Endothelial cell of umbilical vein (primary cell): ENCODE data around the gene CCND1. TPM values are rescaled to one million over a fixed set of nuclear protein-coding genes. Genes with fewer than 3 reads are reported as not detected.

Experiments
- BruUV-seq: library from RNA; stranded (reverse); fragments of 400-500 nt; replicated peaks from 2 replicates; lab custom pipeline; 2021; lab: Mats Ljungman, UMichigan
- CTCF ChIA-PET: fragments of 300-600, 350-600 bp; sonication (Branson Sonifier 250); formaldehyde crosslinking; loops from one replicate; lab custom pipeline; 2021; ENCODE audit warnings: antibody characterized with exemption, inconsistent platforms; lab: Charles Lee
- POLR2A ChIA-PET: fragments of 300-600, 350-600 bp; sonication (Branson Sonifier 250); formaldehyde crosslinking; loops from one replicate; lab custom pipeline; 2021; ENCODE audit warnings: antibody characterized with exemption, inconsistent platforms; lab: Charles Lee
- DNase-seq: peaks from one replicate; pipeline ENCODE4 v3.0.0-alpha.2; 2011; ENCODE audit warnings: low read depth, low spot score
- FAIRE-seq: peaks from 2 replicates; lab custom pipeline; 2011; peaks lifted over from hg19 to GRCh38; lab: Jason Lieb, UNC
- H2AFZ ChIP-seq: 2 replicates; pipeline ENCODE4 v1.6.0; 2012; ENCODE audit warnings: low read depth, low read length, control low read depth, inconsistent platforms
- H3K27ac ChIP-seq: 2 replicates; pipeline ENCODE4 v1.5.1; 2011; ENCODE audit warnings: low read depth, mild to moderate bottlenecking, control low read depth, low read length, moderate library complexity; ENCODE audit not compliant: insufficient read depth
- H3K27me3 ChIP-seq, 2 experiments: 2 replicates each; pipeline versions ENCODE4 v1.6.0 to v1.6.1; 2011; ENCODE audit warnings: low read length in 2 of 2, mixed read lengths in 1 of 2; ENCODE audit not compliant: control insufficient read depth in 2 of 2, insufficient read depth in 2 of 2
- H3K36me3 ChIP-seq, 2 experiments: 2 replicates in 1 of 2; 3 replicates in 1 of 2; pipeline ENCODE4 v1.5.1; 2011; ENCODE audit warnings: low read length in 2 of 2, mild to moderate bottlenecking in 1 of 2, moderate library complexity in 1 of 2; ENCODE audit not compliant: control insufficient read depth in 2 of 2, insufficient read depth in 2 of 2; ENCODE audit errors: extremely low read depth in 1 of 2
- H3K4me1 ChIP-seq: 3 replicates; pipeline ENCODE4 v1.5.1; 2011; ENCODE audit warnings: mild to moderate bottlenecking, low read length; ENCODE audit not compliant: control insufficient read depth, insufficient read depth; ENCODE audit errors: extremely low read depth
- H3K4me2 ChIP-seq: 2 replicates; pipeline ENCODE4 v1.6.1; 2011; ENCODE audit warnings: low read length, control low read depth, mixed read lengths; ENCODE audit not compliant: insufficient read depth
- H3K4me3 ChIP-seq, 3 experiments: fragments of 200-600 bp in 1 of 3; sonication (generic), shearing (Covaris generic) in 1 of 3; replicated peaks in 1 of 3; 2 replicates each; pipeline ENCODE4 v1.5.1; 2011 to 2016; ENCODE audit warnings: control low read depth in 3 of 3, low read length in 3 of 3, mild to moderate bottlenecking in 2 of 3, inconsistent platforms in 1 of 3, low read depth in 1 of 3, moderate library complexity in 1 of 3; ENCODE audit not compliant: insufficient read depth in 1 of 3
- H3K79me2 ChIP-seq: 2 replicates; pipeline ENCODE4 v1.6.0; 2012; ENCODE audit warnings: low read length, inconsistent platforms; ENCODE audit not compliant: control insufficient read depth, insufficient read depth
- H3K9ac ChIP-seq: replicated peaks from 2 replicates; pipeline ENCODE3; 2011; ENCODE audit warnings: low read length, control low read depth; ENCODE audit not compliant: insufficient read depth; ENCODE audit errors: extremely low read depth
- H3K9me1 ChIP-seq: replicated peaks from 3 replicates; pipeline ENCODE4 v1.6.0; 2011; ENCODE audit warnings: mild to moderate bottlenecking, low read length; ENCODE audit not compliant: control insufficient read depth, insufficient read depth; ENCODE audit errors: extremely low read depth
- H3K9me3 ChIP-seq: replicated peaks from 2 replicates; pipeline ENCODE4 v1.5.1; 2012; ENCODE audit warnings: low read length, inconsistent platforms; ENCODE audit not compliant: control insufficient read depth, insufficient read depth
- H4K20me1 ChIP-seq: replicated peaks from 2 replicates; pipeline ENCODE3; 2011; ENCODE audit warnings: mild to moderate bottlenecking, low read length; ENCODE audit not compliant: control insufficient read depth, insufficient read depth; ENCODE audit errors: extremely low read depth
- EZH2 ChIP-seq: IDR thresholded peaks from 2 replicates; pipeline ENCODE4 v1.6.1; 2012; ENCODE audit warnings: borderline replicate concordance, low read depth, mild to moderate bottlenecking, moderate library complexity, low read length, inconsistent platforms; ENCODE audit not compliant: severe bottlenecking
- FOS ChIP-seq: IDR thresholded peaks from 2 replicates; pipeline ENCODE4 v1.6.1; 2011; ENCODE audit warnings: mild to moderate bottlenecking, low read length, moderate library complexity, borderline replicate concordance; ENCODE audit not compliant: insufficient read depth
- GATA2 ChIP-seq: IDR thresholded peaks from 2 replicates; pipeline ENCODE4 v1.7.0; 2011; ENCODE audit warnings: low read depth, mild to moderate bottlenecking, moderate library complexity, mixed read lengths, low read length; ENCODE audit not compliant: insufficient read length, insufficient read depth
- JUN ChIP-seq: IDR thresholded peaks from 2 replicates; pipeline ENCODE4 v1.6.1; 2011; ENCODE audit warnings: borderline replicate concordance, low read depth; ENCODE audit not compliant: insufficient read length, insufficient read depth
- MYC ChIP-seq: IDR thresholded peaks from one replicate; pipeline ENCODE4 v1.6.1; 2011; ENCODE audit warnings: mild to moderate bottlenecking, low read depth, low read length
- POLR2AphosphoS5 ChIP-seq: IDR thresholded peaks from 2 replicates; pipeline ENCODE4 v1.6.1; 2012; ENCODE audit warnings: low read depth, mild to moderate bottlenecking, control low read depth, low read length, moderate library complexity; ENCODE audit not compliant: insufficient read depth
- dilution Hi-C: fragments of 300-500 bp; cut with MboI; formaldehyde crosslinking; loops from one replicate; pipeline ENCODE4 v1.15.0; 2019; ENCODE audit warnings: low sequenced_read_pairs; ENCODE audit not compliant: extremely low pct_ligation_motif_present
- intact Hi-C: fragments of 100-400 bp; cut with micrococcal nuclease; formaldehyde crosslinking; loops from one replicate; pipeline ENCODE4 v1.10.0; 2022
- polyA plus RNA-seq, 4 experiments: library from polyadenylated mRNA; depleted of rRNA in 3 of 4; stranded (reverse) in 3 of 4; unstranded in 1 of 4; fragments of >200 nt; gene quantifications; 2 replicates each; pipeline versions ENCODE4 v1.2.1 to v1.2.3, GENCODE V29; 2011 to 2012; ENCODE audit warnings: missing spikeins in 1 of 4
- total RNA-seq: library from RNA; stranded (reverse); gene quantifications from 2 replicates; pipeline ENCODE4 v1.2.3, GENCODE V29; 2021
- TF ChIP-seq, protein P1 (sequence below), 2 donors: IDR thresholded peaks; 1 replicate in 1 of 2; 2 replicates in 1 of 2; pipeline ENCODE4 v1.5.1; 2011; ENCODE audit warnings: low read length in 2 of 2, mild to moderate bottlenecking in 2 of 2, moderate library complexity in 2 of 2, control low read depth in 1 of 2, inconsistent platforms in 1 of 2, low read depth in 1 of 2; ENCODE audit not compliant: insufficient read depth in 1 of 2; ENCODE audit errors: extremely low read depth in 1 of 2

Gene CCND1
- total and polyA plus RNA-seq, 2 donors (not counting 3 experiments of a cell fraction or from before 2014, with no cell fraction given): 98.7 to 370 TPM

GRCh38 chr11:69661413-69661715 is 20.4 kb downstream of the CCND1 start:
- DNase-seq (no peak), FAIRE-seq (no peak)
- no peak overlapping the region for H3K4me3 ChIP-seq
- peaks cover 3% of the 10 kb centered on the region for H3K4me1 ChIP-seq
- TF ChIP-seq GATA2 (no peak), FOS (no peak), JUN (no peak), MYC (no peak), EZH2 (no peak), POLR2AphosphoS5 (no peak)
- TF ChIP-seq, protein P1, sequence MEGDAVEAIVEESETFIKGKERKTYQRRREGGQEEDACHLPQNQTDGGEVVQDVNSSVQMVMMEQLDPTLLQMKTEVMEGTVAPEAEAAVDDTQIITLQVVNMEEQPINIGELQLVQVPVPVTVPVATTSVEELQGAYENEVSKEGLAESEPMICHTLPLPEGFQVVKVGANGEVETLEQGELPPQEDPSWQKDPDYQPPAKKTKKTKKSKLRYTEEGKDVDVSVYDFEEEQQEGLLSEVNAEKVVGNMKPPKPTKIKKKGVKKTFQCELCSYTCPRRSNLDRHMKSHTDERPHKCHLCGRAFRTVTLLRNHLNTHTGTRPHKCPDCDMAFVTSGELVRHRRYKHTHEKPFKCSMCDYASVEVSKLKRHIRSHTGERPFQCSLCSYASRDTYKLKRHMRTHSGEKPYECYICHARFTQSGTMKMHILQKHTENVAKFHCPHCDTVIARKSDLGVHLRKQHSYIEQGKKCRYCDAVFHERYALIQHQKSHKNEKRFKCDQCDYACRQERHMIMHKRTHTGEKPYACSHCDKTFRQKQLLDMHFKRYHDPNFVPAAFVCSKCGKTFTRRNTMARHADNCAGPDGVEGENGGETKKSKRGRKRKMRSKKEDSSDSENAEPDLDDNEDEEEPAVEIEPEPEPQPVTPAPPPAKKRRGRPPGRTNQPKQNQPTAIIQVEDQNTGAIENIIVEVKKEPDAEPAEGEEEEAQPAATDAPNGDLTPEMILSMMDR (IDR thresholded peaks at IDR 0.05; ENCODE audit: extremely low read depth in 1 of 2, insufficient read depth in 1 of 2, low read depth in 1 of 2, low read length in 2 of 2): no peak
- no peaks in the 10 kb centered on the region for H3K27me3 ChIP-seq
- H3K36me3 ChIP-seq: peaks cover 2 to 13% of the 10 kb centered on the region in 2 experiments
- dilution Hi-C loops: loop anchor here (25.0 kb wide), 1 partner anchor 549 kb away; no protein-coding TSS in a partner anchor
- H3K9me1 ChIP-seq: no peaks in the 10 kb centered on the region
- H3K4me2 ChIP-seq: no peak overlapping the region
- H3K27ac ChIP-seq: no peak overlapping the region
- no peak overlapping the region for H3K9ac ChIP-seq
- POLR2A ChIA-PET: no interaction called here
- H2AFZ ChIP-seq: no peak overlapping the region
- H3K9me3 ChIP-seq: no peaks in the 10 kb centered on the region
- H4K20me1 ChIP-seq: no peaks in the 10 kb centered on the region
- CTCF ChIA-PET: interaction anchor here (1.1 to 1.8 kb wide), 3 partner anchors 9 to 560 kb away, joined by 4 to 9 read pairs (median 4); no protein-coding TSS in a partner anchor
- no peaks in the 10 kb centered on the region for H3K79me2 ChIP-seq
- intact Hi-C loops: no loop called here
- BruUV-seq: no TSS peak
